ENCODE results near the gene SLC2A11. TPM values are rescaled to one million over a fixed set of nuclear protein-coding genes. Genes with fewer than 3 reads are reported as not detected.

SLC2A11 gene
- total RNA-seq, 1 experiment from 2014 or later: 26.9 TPM

DNA sequence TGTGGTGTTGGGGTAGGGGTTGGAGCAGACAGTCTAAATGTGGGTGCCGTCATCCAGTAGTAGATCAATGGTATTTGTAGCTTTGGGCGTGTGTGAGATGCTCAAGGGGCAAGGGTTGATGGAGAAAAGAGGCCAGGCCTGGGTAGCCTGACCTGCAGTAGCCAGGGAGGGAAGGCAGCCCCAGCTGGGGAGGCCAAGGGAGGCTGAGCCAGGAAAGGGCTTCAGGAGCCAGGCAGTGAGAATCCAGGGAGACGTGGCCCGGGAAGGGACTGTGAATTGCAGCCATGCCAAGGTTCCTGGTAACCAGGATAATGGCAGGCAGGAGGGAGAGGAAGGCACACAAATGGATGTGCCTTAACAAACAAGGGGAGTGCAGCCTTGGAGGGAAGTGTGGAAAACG is 16.4 kb upstream of the SLC2A11 start:
- H3K4me3 ChIP-seq: no peak overlapping the region

DNA sequence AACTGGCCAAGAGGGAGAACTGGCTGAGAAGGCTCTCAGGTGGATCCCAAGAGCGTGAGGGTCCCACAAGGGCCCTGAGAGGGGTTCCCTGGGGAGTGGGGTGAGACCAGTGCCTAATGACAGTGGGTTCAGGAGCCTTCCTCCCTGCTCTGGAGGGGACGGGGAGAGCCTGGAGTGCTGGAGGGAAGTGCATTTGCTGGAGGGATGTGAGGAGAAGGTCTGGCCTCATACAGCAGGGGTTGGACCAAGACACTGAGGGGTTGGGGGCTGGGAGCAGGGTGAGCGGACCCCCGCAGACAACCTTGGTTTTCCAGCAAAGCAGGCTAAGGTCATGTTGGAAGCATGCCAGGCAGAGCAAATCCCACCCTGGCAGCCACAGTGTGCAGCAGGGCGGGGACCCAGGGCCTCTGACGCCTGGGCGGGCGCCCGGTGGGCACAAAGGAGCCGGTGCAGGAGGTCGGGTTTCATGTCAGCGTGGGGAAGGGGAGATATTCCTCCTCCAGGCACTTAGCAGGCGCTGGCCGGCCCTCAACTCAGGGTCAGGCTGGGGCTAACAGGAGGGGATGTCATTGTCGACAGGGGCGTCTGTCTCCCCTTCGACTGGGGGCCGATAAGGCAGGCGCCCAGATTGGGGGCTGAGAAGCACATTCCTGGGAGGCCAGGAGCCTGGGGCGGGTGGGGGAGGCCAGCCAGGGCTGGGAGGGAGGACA is 15.8 kb upstream of the SLC2A11 start:
- H3K4me2 ChIP-seq: no peak overlapping the region
- H3K4me1 ChIP-seq (replicated peaks; ENCODE audit: insufficient read depth): no peaks in the 10 kb centered on the region
- no peak overlapping the region for H3K4me3 ChIP-seq
- BruUV-seq (replicated peaks): no TSS peak
- POLR2A ChIA-PET (ENCODE audit: unreplicated experiment): no interaction called here
- DNase-seq: no peak
- H3K79me2 ChIP-seq (ENCODE audit: low read depth): no peaks in the 10 kb centered on the region
- intact Hi-C loops (cut with micrococcal nuclease; ENCODE audit: unreplicated experiment): no loop called here
- no peak overlapping the region for H3K27ac ChIP-seq
- H3K9me2 ChIP-seq (ENCODE audit: insufficient read depth): no peaks in the 10 kb centered on the region
- H3F3A ChIP-seq (ENCODE audit: insufficient read depth, low read depth): no peaks in the 10 kb centered on the region; the same call in 1 of the 2 replicates
- H3K27me3 ChIP-seq (ENCODE audit: insufficient read depth, low read depth): no peaks in the 10 kb centered on the region
- TF ChIP-seq, protein P1, sequence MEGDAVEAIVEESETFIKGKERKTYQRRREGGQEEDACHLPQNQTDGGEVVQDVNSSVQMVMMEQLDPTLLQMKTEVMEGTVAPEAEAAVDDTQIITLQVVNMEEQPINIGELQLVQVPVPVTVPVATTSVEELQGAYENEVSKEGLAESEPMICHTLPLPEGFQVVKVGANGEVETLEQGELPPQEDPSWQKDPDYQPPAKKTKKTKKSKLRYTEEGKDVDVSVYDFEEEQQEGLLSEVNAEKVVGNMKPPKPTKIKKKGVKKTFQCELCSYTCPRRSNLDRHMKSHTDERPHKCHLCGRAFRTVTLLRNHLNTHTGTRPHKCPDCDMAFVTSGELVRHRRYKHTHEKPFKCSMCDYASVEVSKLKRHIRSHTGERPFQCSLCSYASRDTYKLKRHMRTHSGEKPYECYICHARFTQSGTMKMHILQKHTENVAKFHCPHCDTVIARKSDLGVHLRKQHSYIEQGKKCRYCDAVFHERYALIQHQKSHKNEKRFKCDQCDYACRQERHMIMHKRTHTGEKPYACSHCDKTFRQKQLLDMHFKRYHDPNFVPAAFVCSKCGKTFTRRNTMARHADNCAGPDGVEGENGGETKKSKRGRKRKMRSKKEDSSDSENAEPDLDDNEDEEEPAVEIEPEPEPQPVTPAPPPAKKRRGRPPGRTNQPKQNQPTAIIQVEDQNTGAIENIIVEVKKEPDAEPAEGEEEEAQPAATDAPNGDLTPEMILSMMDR (conservative IDR thresholded peaks at IDR 0.05): no peak
- TF ChIP-seq EZH2 (IDR thresholded peaks at IDR 0.05; ENCODE audit: low read depth): no peak
- H3K9me3 ChIP-seq (ENCODE audit: insufficient read depth, low read depth): no peaks in the 10 kb centered on the region
- H2AFZ ChIP-seq: no peak overlapping the region
- CTCF ChIA-PET: no interaction called here
- H3K36me3 ChIP-seq (ENCODE audit: low read depth): no peaks in the 10 kb centered on the region
- H4K20me1 ChIP-seq (ENCODE audit: insufficient read depth): no peaks in the 10 kb centered on the region

More for the DNA sequence above, 16.4 kb upstream of the SLC2A11 start:
- no peaks in the 10 kb centered on the region; the same call in 1 of the 2 replicates for H3F3A ChIP-seq (ENCODE audit: insufficient read depth, low read depth)
- no peaks in the 10 kb centered on the region for H3K36me3 ChIP-seq (ENCODE audit: low read depth)
- BruUV-seq (replicated peaks): no TSS peak
- no peaks in the 10 kb centered on the region for H4K20me1 ChIP-seq (ENCODE audit: insufficient read depth)
- no peaks in the 10 kb centered on the region for H3K4me1 ChIP-seq (replicated peaks; ENCODE audit: insufficient read depth)
- POLR2A ChIA-PET (ENCODE audit: unreplicated experiment): no interaction called here
- no peaks in the 10 kb centered on the region for H3K9me3 ChIP-seq (ENCODE audit: insufficient read depth, low read depth)
- CTCF ChIA-PET: no interaction called here
- H3K4me2 ChIP-seq: no peak overlapping the region
- no peaks in the 10 kb centered on the region for H3K9me2 ChIP-seq (ENCODE audit: insufficient read depth)
- DNase-seq: no peak
- no peak for TF ChIP-seq EZH2 (IDR thresholded peaks at IDR 0.05; ENCODE audit: low read depth)
- TF ChIP-seq, protein P1 (conservative IDR thresholded peaks at IDR 0.05): no peak
- intact Hi-C loops (cut with micrococcal nuclease; ENCODE audit: unreplicated experiment): no loop called here
- H2AFZ ChIP-seq: no peak overlapping the region
- no peaks in the 10 kb centered on the region for H3K79me2 ChIP-seq (ENCODE audit: low read depth)
- no peak overlapping the region for H3K27ac ChIP-seq
- no peaks in the 10 kb centered on the region for H3K27me3 ChIP-seq (ENCODE audit: insufficient read depth, low read depth)

DNA sequence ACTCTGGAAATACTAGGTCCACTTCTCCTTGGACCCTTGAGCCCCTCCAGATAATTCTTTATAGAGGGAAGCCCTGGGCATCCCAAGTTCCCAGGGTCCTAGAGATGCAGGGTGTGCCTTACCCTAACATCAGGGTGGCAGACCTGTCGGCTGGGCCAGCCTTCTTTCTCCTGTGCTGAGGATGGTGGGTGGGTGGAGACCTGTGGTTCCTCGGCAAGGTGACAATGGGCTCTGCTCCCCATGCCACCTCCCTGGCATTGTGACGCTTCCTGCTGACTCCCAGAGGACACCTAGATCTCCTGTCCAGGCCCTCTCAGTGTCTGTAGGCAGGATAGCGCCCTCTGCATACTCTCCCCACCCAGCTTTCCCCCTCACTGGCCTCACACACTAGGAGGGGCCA is 15.1 kb upstream of the SLC2A11 start:
- no peak for DNase-seq
- intact Hi-C loops (cut with micrococcal nuclease; ENCODE audit: unreplicated experiment): no loop called here
- Histone ChIP-seq H3K27me3 (ENCODE audit: insufficient read depth, low read depth) (no peaks in the 10 kb centered on the region), H4K20me1 (ENCODE audit: insufficient read depth) (no peaks in the 10 kb centered on the region), H3K9me3 (ENCODE audit: insufficient read depth, low read depth) (no peaks in the 10 kb centered on the region), H3K4me3 (no peak overlapping the region), H3K79me2 (ENCODE audit: low read depth) (no peaks in the 10 kb centered on the region), H3K4me2 (no peak overlapping the region), H2AFZ (no peak overlapping the region), H3K4me1 (replicated peaks; ENCODE audit: insufficient read depth) (no peaks in the 10 kb centered on the region), H3K9me2 (ENCODE audit: insufficient read depth) (no peaks in the 10 kb centered on the region), H3K27ac (no peak overlapping the region), H3F3A (ENCODE audit: insufficient read depth, low read depth) (no peaks in the 10 kb centered on the region; the same call in 1 of the 2 replicates), H3K36me3 (ENCODE audit: low read depth) (no peaks in the 10 kb centered on the region)
- ChIA-PET POLR2A (ENCODE audit: unreplicated experiment) (no interaction called here), CTCF (no interaction called here)
- TF ChIP-seq EZH2 (IDR thresholded peaks at IDR 0.05; ENCODE audit: low read depth): no peak
- TF ChIP-seq, protein P1 (conservative IDR thresholded peaks at IDR 0.05): no peak
- no TSS peak for BruUV-seq (replicated peaks)
